Measurements from ENCODE around the gene SAMD5.

SAMD5 gene

DNA sequence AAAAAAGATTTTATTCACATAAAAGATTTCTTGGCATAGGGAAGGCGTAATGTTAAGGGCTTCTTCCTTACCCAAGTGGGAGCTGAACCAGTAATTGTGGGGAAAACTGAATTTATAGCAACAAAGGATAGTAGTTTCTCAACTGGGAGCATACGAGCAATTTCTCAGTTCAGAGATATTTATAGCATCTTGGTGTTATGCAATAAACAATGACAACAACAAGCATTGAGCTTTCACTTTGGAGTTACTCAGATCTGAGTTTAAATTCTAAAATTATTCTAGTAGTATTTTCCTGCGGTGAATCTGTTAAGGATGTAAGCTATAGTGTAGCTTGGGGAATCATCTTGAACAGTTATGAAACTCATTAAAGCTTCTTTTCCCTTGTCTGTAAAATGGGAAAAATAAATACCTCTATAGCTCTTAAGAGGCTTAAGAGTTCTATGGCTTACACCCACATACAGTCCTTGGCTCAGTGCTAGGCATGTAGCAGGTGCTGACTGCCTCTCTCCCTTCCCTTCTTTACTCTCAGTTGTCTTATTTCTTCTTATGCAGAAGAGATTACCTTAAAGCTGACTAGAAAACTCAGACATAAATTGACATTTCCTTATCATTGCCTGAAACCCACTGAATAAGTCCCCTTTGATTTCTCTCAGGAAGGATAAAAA, 58.8 kb downstream of the SAMD5 start:
- no peak for DNase-seq (ENCODE audit: low spot score)

DNA sequence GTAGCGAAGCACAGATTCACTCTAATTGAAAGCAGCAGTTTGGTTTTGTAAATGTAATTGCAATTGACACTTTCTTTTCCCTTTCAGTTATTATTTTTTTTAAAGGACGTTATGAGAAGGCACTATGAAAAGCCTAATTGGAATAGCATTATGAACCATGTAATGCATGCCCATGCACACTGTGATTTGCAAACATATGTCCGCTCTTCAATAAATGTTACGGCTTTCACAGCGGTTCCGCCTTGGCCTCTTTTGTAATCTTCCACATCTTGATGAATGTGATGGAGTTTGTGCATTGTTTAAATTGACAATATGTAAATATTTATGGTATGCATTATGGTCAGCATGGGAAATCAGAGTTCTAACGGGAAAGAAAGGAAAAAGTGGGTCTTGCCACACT, 61.3 kb downstream of the SAMD5 start:
- DNase-seq (ENCODE audit: low spot score), result no peak

DNA sequence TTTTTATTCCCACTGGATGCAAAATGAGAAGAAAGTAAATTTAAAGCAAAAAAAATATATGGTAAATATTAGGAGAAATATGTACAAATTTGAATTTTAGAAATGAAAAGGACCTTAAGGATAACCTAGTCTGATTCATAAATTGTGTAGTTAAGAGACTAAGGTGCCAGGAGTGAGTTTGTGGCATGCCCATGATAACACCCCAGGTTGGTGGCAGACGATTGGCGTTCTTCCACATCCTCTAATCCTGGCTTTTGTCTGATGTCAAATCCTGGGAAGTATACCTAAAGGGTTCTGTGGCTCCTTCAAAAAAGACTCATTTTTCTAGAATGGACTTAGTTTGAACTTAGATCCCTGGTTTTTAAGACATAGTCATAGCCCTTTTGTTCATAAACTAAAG, 62.2 kb downstream of the SAMD5 start:
- DNase-seq (ENCODE audit: low spot score), result no peak

DNA sequence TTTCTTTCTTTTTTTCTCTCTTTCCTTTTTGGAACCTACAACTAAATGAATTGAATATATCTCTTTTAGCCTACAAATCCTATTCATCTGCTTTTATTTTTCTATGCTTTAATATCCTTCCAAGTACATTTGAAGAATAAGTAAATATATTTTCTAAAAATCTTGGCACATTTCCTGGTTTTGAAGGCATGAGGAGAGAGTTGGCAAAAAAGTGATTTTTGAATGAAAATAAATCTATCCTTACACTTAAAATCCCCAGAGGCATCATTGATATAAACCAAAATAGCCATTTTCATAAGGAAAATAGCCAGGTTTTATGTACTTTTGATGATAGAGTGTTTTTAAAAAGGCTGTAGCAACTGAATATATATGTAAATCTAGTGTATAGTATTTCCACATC, 69.0 kb downstream of the SAMD5 start:
- no peak for DNase-seq (ENCODE audit: low spot score)

DNA sequence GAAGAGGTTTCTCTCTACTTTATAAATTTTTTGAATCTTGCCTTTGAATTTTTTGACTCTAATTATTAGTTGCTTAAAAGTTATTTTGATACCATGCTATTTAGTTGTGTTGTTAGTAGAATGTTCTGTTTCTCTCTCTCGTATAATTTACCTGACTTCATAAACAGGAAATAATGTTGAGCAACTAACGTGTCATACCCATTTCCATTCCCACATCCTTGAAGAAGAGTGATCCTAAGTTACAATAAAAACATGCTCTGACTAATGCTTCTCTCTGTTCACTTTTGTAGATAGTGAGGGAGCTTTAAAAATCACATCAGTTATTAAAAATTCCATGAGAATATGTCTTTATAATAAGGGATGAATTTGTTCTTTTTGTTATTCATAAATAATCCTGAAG, 69.7 kb downstream of the SAMD5 start:
- DNase-seq (ENCODE audit: low spot score), result no peak

DNA sequence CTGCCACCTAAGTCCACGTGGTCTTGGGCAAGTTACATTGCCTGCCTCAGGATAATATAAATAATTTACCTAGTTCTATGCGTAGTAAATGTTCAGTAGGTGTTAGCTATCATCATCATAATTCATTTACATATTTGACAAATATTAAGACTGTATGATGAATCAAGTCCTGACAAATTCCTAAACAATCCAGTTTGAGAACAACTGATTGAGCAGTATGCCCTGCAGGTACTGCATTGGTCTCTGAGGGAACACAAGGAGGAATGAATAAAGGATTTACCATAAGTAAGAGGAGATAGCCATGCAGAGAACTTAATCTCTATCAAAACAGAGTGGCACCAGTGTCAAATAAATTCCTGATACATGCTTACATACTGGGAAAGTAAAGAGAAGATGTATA, 70.4 kb downstream of the SAMD5 start:
- no peak for DNase-seq (ENCODE audit: low spot score)

DNA sequence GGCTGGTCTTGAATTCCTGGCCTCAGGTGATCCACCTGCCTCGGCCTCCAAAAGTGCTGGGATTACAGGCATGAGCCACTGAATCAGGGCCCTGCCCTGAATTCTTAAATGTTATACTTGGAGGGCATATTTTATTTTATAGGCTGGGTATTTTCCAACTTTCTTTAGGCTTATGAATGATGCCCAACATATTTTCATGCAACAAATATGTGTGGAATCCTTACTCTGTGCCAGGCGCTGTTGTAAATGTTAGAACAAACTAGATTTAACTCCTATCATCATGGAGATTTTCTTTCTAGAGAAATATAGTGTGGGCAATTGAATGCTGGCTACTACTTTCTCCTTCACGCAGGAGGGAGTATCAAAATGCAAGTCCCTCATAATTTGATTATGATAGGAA, 71.2 kb downstream of the SAMD5 start:
- DNase-seq (ENCODE audit: low spot score), result no peak

DNA sequence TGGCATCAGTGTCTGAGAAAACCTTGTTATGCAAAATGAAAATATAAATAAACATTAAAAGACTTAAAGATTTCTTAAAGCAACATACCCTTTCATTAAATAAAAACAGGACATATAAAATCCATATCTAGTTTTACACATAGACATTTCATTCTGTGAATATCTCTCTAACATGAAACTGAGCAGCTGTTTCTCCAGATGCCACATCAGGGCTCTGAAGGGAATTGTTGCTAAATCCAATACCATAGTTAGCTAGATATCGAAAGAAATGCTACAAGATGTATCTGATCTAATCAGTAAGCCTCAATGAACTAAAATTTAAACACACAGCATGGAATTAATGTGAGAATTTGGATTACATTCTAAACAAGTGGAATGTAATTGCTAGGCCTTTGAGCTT, 74.5 kb downstream of the SAMD5 start:
- no peak for DNase-seq (ENCODE audit: low spot score)

DNA sequence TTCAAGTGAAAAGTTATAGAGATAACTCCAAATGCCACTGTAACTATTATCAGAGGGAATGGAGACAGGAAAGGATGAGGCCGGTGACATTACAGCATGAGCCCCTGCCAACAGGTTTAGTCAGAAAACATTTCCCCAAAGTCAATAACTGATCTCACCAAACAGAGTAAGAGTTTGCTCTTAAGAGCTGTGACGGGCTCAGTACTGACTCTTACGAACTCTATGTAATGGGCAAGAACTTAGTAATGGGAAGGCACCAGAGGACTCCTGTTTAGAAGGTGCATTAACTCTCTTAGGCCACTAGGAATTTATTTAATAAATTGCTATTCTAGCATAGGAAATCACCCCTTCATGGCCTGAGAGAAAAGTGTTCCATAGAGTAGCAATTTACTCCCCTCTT, 76.8 kb downstream of the SAMD5 start:
- no peak for DNase-seq (ENCODE audit: low spot score)

DNA sequence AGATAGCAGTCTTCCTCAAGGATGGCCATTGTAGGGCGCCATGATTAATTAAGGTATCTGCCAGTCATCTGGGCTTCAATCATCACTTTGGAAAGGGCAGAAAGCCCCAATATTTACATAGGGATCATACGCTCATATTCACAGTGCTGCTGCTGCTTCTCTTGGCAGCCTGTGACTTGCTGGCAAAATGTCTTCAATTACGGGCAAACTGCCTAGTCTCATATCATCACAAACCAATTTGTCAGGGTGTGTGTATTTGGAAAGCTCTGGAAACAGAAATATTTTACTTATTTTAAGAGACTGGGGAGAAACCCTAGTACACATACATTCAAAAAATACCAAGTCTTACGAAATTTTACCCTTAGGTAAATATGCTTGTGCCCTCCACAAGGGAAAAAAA, 77.6 kb downstream of the SAMD5 start:
- no peak for DNase-seq (ENCODE audit: low spot score)

DNA sequence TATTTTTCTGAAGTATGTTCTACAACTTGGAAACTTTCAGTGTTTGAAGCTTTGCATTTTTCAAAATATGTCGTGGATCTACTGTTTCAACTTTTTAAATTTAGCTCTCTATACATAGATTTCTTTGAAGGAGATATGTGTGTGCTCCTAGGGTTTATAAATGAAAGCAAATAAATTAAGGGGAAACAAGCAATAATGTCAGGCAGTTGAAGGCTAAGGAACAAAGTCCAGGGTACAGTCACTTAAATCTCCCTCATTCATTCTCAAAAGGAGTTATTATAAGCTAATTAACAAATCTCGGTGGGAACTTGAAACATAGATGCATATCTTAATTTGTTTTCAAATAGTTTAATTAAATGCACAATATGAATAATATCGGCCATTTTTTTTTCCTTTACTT, 79.4 kb downstream of the SAMD5 start:
- DNase-seq (ENCODE audit: low spot score), result no peak

DNA sequence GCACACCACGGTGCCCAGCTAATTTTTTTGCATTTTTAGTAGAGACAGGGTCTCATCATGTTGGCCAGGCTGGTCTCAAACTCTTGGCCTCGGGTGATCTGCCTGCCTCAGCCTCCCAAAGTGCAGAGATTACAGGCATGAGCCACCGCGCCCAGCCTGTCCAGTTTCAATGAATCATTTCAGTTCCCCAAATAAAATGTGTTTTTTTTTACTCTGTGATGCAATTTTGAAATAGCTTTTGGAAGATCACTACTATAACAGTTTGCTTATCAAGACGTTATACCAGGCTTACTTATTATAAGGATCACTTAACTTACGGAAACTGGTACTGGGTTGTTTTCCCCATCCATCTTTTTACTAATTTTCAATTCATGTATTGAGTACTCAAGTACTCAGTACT, 80.0 kb downstream of the SAMD5 start:
- no peak for DNase-seq (ENCODE audit: low spot score)

DNA sequence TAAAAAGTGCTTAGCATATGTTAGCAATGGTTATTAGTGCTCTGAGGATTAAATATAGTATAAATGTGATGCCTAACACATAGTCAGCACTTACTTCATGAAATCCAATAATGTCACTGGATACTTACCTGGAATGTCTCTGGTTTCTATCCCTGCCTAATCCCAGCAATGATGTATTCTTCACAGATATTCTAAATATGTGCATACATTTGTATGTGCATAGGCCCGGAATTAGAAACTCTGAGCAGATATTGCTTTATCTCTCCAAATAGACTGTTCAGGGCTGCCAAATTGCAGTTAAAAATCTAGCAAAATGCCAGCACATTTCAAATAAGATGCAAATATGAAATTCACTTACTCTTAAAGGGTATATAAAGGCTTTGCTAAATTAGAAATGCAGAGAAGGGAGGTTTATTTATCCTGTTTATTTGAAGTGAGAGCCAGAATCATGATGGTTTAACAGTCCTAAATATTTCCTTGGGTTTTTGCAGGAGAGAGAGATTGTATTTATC, 81.3 kb downstream of the SAMD5 start:
- no peak for DNase-seq (ENCODE audit: low spot score)

DNA sequence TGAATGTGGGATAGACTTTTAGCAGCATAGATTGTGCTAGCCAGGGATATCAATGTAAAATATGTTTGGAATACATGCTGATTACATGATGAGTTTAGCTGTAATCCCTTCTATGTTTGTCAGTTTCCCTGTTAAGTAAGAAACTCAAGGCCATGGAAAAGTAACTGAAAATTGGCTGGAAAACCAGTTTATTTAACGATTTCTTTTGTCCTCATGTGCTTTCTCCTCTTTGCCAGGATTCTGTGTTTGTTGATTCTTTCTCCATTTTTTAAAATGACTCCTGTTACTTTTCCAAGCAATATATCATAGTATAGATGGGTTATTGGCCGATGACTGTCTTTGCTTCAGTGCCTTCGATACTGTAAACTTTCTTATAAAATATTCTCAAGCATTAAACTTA, 87.5 kb downstream of the SAMD5 start:
- DNase-seq (ENCODE audit: low spot score), result no peak

DNA sequence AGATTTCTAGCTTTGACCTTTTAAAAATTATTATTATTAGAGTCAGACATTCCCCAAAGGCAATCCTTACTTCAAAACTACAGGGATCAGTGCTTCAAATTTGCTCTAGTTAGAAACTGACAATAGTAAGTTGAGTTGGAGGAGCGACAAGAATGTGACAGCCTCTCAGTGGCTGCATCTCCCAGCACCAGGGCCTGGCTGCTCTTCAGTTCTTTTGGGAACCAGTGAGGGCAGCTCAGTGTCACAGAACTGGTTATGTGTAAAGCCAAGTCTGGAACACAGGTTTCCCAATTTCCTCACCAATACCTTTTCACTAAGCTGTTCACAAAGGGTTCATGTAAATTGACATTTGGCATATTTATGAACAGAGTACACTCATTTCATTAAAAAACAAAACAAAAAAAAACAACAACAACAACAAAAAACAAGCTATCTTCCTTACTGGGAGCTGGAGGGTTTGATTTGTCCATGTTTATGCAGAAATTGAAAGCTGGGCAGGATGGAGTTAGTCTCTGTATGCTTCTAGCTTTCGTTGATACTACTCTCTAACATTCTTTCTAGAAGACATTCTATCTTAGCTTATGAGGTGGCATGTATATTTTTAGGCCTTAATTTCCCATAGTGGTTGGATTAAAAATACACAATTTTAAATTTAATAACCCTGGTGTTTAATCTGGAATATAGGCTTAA, 95.0 kb downstream of the SAMD5 start:
- no peak for DNase-seq (ENCODE audit: low spot score)

DNA sequence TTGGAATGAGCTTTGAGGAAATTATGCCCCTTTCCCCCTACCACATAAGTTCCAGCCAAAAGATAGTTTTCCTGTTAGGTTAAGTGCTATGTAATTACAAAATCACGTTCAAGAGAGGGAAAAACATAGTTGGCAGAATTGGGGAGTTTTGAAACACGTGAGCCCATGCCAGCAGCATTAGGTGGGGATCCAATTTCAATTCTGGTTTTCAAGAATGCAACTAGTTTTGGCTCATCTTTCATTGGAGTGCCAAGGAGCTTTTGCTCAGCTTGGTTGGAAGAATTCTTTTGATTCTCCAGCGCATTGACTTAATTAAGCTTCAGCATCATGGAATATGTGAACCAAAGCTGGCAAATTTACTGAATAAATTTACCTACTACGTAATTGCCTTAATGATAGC, 95.9 kb downstream of the SAMD5 start:
- DNase-seq (ENCODE audit: low spot score), result no peak

DNA sequence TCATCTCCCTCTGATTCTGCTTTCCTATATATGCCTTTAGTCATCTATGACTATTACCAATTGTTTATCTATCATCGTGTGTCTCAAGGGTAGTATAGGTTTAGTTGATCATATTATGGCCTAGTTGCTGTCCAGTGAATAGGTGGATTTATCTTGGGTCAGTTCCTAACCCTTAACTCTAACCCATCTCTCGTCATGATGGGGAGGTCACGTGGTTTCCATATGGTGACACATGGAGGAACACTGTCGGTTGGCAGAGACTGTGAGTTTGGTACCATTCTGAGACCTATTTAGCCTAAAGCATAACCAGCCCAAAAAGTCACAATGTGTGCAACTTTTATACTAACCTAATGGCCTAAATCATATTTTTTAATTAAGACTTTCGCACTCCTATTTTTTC, 103.5 kb downstream of the SAMD5 start:
- DNase-seq (ENCODE audit: low spot score), result no peak

DNA sequence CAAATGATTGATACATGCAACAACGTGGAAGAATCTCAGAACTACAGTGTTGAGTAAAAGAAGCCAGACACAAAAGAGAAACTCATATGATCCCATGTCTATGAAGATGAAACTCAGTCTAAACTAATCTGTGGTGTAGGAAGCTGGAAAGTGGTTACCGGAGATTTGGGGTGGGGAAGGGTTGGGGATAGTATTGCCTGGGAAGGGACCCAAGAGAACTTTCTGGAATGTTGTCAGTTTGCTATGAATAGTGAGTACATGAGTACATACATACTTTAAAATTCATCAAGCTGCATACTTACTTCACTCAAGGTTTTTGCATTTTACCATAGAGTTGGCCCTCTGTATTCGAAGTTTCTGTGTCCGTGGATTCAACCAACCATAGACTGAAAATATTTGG, 106.0 kb downstream of the SAMD5 start:
- DNase-seq (ENCODE audit: low spot score), result no peak

DNA sequence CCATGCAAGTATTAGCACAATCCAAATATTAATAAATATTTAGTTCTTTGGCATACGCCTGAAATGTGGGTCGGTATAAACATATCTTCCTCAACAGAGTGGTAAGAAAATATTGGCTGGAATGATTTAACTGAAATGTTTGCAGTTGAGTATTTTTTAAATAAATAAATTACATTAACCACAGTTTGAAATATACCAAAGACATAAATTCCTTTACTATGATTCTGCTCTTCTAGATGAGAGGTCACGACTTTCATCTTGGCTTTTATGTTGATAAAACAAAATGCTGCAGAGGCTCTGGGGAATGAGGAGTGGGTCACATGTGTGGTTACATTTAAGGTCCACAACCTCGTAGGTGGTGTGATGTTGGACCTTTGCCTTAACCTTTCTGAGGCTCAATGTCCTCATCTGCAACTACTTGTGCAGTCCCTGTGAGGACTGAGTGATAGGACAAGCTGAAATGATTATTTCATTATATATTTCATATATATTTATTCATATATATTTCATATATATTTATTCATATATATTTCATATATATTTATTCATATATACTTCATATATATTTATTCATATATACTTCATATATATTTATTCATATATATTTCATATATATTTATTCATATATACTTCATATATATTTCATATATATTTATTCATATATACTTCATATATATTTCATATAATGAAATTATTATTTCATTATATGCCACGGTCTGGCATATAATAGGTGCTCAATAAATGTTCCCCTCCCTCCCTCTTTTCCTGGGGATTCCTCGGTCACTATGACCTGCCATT, 107.4 kb downstream of the SAMD5 start:
- no peak for DNase-seq (ENCODE audit: low spot score)

DNA sequence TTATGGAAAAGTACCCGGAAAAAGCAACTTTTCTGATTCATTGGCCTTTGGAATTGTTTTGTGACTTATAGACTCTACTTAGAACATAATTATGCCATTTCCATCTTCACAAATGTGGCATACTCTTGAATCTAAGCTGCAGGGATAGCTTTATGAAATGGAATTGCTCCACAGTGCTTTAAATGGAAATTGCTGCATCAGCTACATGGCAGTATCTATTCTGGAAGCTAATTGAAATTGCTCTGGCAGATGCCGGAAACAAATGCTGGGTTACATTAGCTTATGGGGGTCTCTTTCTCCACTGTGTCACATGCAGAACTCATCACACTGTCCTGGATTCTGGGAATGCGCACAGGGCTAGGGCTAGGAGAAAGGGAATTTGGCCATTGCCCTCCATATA, 108.9 kb downstream of the SAMD5 start:
- no peak for DNase-seq (ENCODE audit: low spot score)

DNA sequence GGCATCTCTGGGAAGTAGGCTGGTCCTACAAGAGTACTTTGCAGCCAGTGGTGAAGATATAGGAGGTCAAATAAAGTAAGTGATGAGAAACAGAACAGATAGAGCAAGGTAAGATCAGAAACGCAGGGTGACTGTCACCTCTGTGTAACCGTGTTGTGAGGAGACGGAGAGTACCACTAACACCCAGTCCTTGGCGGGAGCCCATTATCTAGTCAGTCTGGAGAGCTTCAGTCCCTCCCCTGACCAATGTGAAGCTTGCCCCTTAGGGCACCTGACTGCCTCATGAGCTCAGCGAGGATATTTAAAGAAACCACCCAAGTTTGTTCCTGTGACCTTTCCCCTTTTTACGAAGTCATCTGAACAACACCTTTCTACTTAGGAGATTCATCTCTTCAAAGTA, 110.0 kb downstream of the SAMD5 start:
- no peak for DNase-seq (ENCODE audit: low spot score)

DNA sequence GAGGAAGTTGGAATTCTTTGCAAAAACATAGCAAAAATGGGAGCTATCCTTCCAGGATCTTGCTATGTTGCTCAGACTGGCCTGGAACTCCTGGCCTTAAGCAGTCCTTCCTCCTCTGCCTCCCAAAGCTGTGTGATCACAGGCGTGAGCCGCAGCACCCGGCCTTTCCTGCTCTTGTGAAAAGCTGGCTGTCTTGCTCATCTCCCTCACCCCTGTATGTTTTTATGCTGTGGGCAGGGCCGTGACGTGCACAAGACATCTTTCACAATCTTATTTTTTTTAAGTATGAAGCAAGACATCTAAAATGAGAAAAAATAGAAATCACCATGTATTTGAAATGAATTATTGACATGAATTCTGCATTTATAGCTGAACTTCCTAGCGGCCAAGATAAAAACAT, 110.4 kb downstream of the SAMD5 start:
- DNase-seq (ENCODE audit: low spot score), result no peak

All from ecto neural progenitor cell (in vitro differentiated cells).